CD8-positive, alpha-beta memory T cell (primary cell): Measurements from ENCODE around the gene GAD1. TPM values are rescaled to one million over a fixed set of nuclear protein-coding genes. Genes with fewer than 3 reads are reported as not detected.

Source experiments
- CTCF ChIA-PET: fragments of 350-600 bp; sonication (Branson Sonifier 250); formaldehyde crosslinking; loops from one replicate; lab custom pipeline; 2021; ENCODE audit warnings: antibody characterized with exemption; lab: Charles Lee
- POLR2A ChIA-PET: fragments of 350-600 bp; sonication (Branson Sonifier 250); formaldehyde crosslinking; loops from one replicate; lab custom pipeline; 2021; ENCODE audit warnings: antibody characterized with exemption; lab: Charles Lee
- DNase-seq, 5 donors: peaks; one replicate each; pipeline versions ENCODE4 v3.0.0 to v3.0.0-alpha.2; 2020 to 2022; ENCODE audit warnings: mixed read lengths in 1 of 5
- H3K27ac ChIP-seq: one replicate; pipeline ENCODE4 v1.7.0; 2013; ENCODE audit warnings: low read depth, mild to moderate bottlenecking, low read length, moderate library complexity
- H3K27me3 ChIP-seq: 2 replicates; pipeline ENCODE4 v1.7.0; 2013; ENCODE audit warnings: low read length, mild to moderate bottlenecking; ENCODE audit not compliant: insufficient read depth, poor library complexity, severe bottlenecking
- H3K36me3 ChIP-seq: 2 replicates; pipeline ENCODE4 v1.7.0; 2013; ENCODE audit warnings: mild to moderate bottlenecking, low read length, moderate library complexity; ENCODE audit not compliant: insufficient read depth
- H3K4me1 ChIP-seq: 2 replicates; pipeline ENCODE4 v1.7.0; 2013; ENCODE audit warnings: mild to moderate bottlenecking, low read length, moderate library complexity; ENCODE audit not compliant: insufficient read depth
- H3K4me3 ChIP-seq: 2 replicates; pipeline ENCODE4 v1.7.0; 2013; ENCODE audit warnings: mild to moderate bottlenecking, low read length
- H3K9me3 ChIP-seq: 2 replicates; pipeline ENCODE4 v1.7.0; 2013; ENCODE audit warnings: mild to moderate bottlenecking, low read length
- H3K27ac Mint-ChIP-seq, 8 donors: one replicate each; pipeline ENCODE4 v1.8.0; 2020 to 2021; ENCODE audit warnings: mixed read lengths in 8 of 8, mild to moderate bottlenecking in 6 of 8, inconsistent platforms in 3 of 8, moderate library complexity in 3 of 8
- H3K27me3 Mint-ChIP-seq, 2 donors: one replicate each; pipeline ENCODE4 v1.8.0; 2020 to 2021; ENCODE audit warnings: mixed read lengths in 2 of 2, mild to moderate bottlenecking in 1 of 2, moderate library complexity in 1 of 2
- H3K36me3 Mint-ChIP-seq, 3 donors: one replicate each; pipeline ENCODE4 v1.8.0; 2020 to 2021; ENCODE audit warnings: mixed read lengths in 3 of 3, inconsistent platforms in 1 of 3, mild to moderate bottlenecking in 1 of 3
- H3K4me1 Mint-ChIP-seq, 3 donors: one replicate each; pipeline ENCODE4 v1.8.0; 2020 to 2021; ENCODE audit warnings: mixed read lengths in 3 of 3, inconsistent platforms in 1 of 3, mild to moderate bottlenecking in 1 of 3
- H3K4me3 Mint-ChIP-seq, 7 donors: one replicate each; pipeline ENCODE4 v1.8.0; 2020 to 2021; ENCODE audit warnings: mixed read lengths in 7 of 7, mild to moderate bottlenecking in 6 of 7, moderate library complexity in 4 of 7, inconsistent platforms in 2 of 7
- H3K9me3 Mint-ChIP-seq, 5 donors: one replicate each; pipeline ENCODE4 v1.8.0; 2020 to 2022; ENCODE audit warnings: mixed read lengths in 5 of 5, mild to moderate bottlenecking in 3 of 5, moderate library complexity in 2 of 5, inconsistent platforms in 1 of 5
- polyA plus RNA-seq: library from polyadenylated mRNA; unstranded; fragments of 300-500 nt; fragmentation: Illumina TruSeq; gene quantifications from one replicate; pipeline ENCODE4 v1.2.3, GENCODE V29; 2021
- total RNA-seq, 2 experiments: library from RNA; stranded (reverse); gene quantifications; one replicate each; pipeline ENCODE4 v1.2.3, GENCODE V29; 2021

Gene GAD1
- total and polyA plus RNA-seq, 3 experiments from 2014 or later, result 0.55 to 1.0 TPM; not detected in 1

DNA sequence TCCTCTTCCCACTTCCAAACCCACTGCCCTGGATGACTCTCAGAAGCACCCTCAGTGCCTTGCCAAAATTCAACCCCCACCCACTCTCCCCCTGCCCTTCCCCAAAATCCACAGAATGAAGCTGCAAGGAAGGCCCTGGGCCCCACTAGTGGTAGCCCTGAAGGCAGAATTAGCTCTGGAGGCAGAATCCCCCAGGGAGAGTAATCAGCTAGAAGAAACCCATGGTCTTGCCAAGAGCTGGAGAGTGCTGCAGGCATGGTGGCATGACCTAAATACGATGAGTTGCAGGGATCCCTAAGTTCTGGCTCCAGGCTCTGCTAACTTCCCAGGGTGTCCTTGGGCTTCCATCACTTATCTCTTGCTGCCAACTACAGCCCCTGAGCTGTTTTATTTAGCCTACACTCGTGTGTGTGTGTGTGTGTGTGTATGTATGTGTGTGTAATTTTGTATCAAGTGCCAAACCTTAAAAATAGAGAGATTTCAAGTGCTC, 7.9 kb downstream of the GAD1 start:
- CTCF ChIA-PET, result interaction anchor here (0.9 to 1.8 kb wide), 2 partner anchors 8 to 12 kb away, joined by 3 to 7 read pairs; partner anchors contain the start of gene GAD1
- POLR2A ChIA-PET, result no interaction called here
- no peaks in the 10 kb centered on the region for H3K36me3 Mint-ChIP-seq
- peak overlapping the region in 1 of 7 donors; percentile 51 for H3K4me3 Mint-ChIP-seq
- H3K27me3 Mint-ChIP-seq, result peaks cover 70 to 78% of the 10 kb centered on the region in 2 donors
- H3K4me1 Mint-ChIP-seq, result peaks cover 29 to 41% (median 35%) of the 10 kb centered on the region in 3 donors
- Histone ChIP-seq H3K9me3 (no peaks in the 10 kb centered on the region), H3K4me1 (peaks cover 35% of the 10 kb centered on the region), H3K27me3 (peaks cover 36% of the 10 kb centered on the region), H3K27ac (no peak overlapping the region), H3K36me3 (no peaks in the 10 kb centered on the region), H3K4me3 (no peak overlapping the region)
- H3K27ac Mint-ChIP-seq, result no peak overlapping the region
- H3K9me3 Mint-ChIP-seq, result peaks cover 0 to 4% (median 0%) of the 10 kb centered on the region in 5 donors
- DNase-seq, result no peak

GRCh38 chr2:170827841-170828532, 11.3 kb downstream of the GAD1 start:
- no peak overlapping the region for H3K27ac ChIP-seq
- DNase-seq, result no peak
- peaks cover 0 to 7% (median 1%) of the 10 kb centered on the region in 3 donors for H3K4me1 Mint-ChIP-seq
- peaks cover 1% of the 10 kb centered on the region for H3K4me1 ChIP-seq
- ChIA-PET CTCF (no interaction called here), POLR2A (interaction anchor here (0.6 kb wide), 1 partner anchor 177 kb away, joined by 10 read pairs; no protein-coding TSS in a partner anchor)
- no peaks in the 10 kb centered on the region for H3K36me3 ChIP-seq
- H3K27ac Mint-ChIP-seq, result no peak overlapping the region
- no peaks in the 10 kb centered on the region for H3K9me3 Mint-ChIP-seq
- H3K27me3 Mint-ChIP-seq, result peaks cover 53 to 76% of the 10 kb centered on the region in 2 donors
- no peak overlapping the region for H3K4me3 Mint-ChIP-seq
- H3K9me3 ChIP-seq, result no peaks in the 10 kb centered on the region
- H3K27me3 ChIP-seq, result peaks cover 5% of the 10 kb centered on the region
- no peak overlapping the region for H3K4me3 ChIP-seq
- peaks cover 0 to 4% (median 0%) of the 10 kb centered on the region in 3 donors for H3K36me3 Mint-ChIP-seq

- Histone ChIP-seq H3K9me3 (no peaks in the 10 kb centered on the region), H3K27me3 (peaks cover 4% of the 10 kb centered on the region), H3K4me3 (no peak overlapping the region), H3K27ac (no peak overlapping the region), H3K36me3 (no peaks in the 10 kb centered on the region), H3K4me1 (no peaks in the 10 kb centered on the region)
- POLR2A ChIA-PET, result no interaction called here
- H3K9me3 Mint-ChIP-seq, result no peaks in the 10 kb centered on the region
- H3K36me3 Mint-ChIP-seq, result peaks cover 0 to 5% (median 0%) of the 10 kb centered on the region in 3 donors
- peaks cover 0 to 4% (median 0%) of the 10 kb centered on the region in 3 donors for H3K4me1 Mint-ChIP-seq
- DNase-seq, result no peak
- H3K27me3 Mint-ChIP-seq, result peaks cover 53 to 81% of the 10 kb centered on the region in 2 donors
- no peak overlapping the region for H3K4me3 Mint-ChIP-seq
- no peak overlapping the region for H3K27ac Mint-ChIP-seq
- CTCF ChIA-PET, result no interaction called here
Observed at GRCh38 chr2:170828533-170828916, 11.8 kb downstream of the GAD1 start.

GRCh38 chr2:170829036-170829435, 12.3 kb downstream of the GAD1 start:
- H3K27me3 Mint-ChIP-seq, result peaks cover 51 to 80% of the 10 kb centered on the region in 2 donors
- no peaks in the 10 kb centered on the region for H3K4me1 ChIP-seq
- ChIA-PET POLR2A (no interaction called here), CTCF (no interaction called here)
- no peaks in the 10 kb centered on the region for H3K36me3 ChIP-seq
- H3K4me1 Mint-ChIP-seq, result no peaks in the 10 kb centered on the region
- no peak overlapping the region for H3K27ac Mint-ChIP-seq
- H3K4me3 Mint-ChIP-seq, result no peak overlapping the region
- H3K9me3 ChIP-seq, result no peaks in the 10 kb centered on the region
- H3K27me3 ChIP-seq, result peaks cover 4% of the 10 kb centered on the region
- peaks cover 0 to 5% (median 0%) of the 10 kb centered on the region in 3 donors for H3K36me3 Mint-ChIP-seq
- DNase-seq, result no peak
- no peaks in the 10 kb centered on the region for H3K9me3 Mint-ChIP-seq
- no peak overlapping the region for H3K27ac ChIP-seq
- no peak overlapping the region for H3K4me3 ChIP-seq

- H3K36me3 Mint-ChIP-seq, result peaks cover 0 to 5% (median 0%) of the 10 kb centered on the region in 3 donors
- Histone ChIP-seq H3K4me1 (no peaks in the 10 kb centered on the region), H3K9me3 (no peaks in the 10 kb centered on the region), H3K27ac (no peak overlapping the region), H3K36me3 (no peaks in the 10 kb centered on the region), H3K4me3 (no peak overlapping the region), H3K27me3 (no peaks in the 10 kb centered on the region)
- ChIA-PET POLR2A (interaction anchor here (0.5 kb wide), 1 partner anchor 22 kb away, joined by 7 read pairs; no protein-coding TSS in a partner anchor), CTCF (no interaction called here)
- no peak overlapping the region for H3K27ac Mint-ChIP-seq
- no peaks in the 10 kb centered on the region for H3K4me1 Mint-ChIP-seq
- H3K4me3 Mint-ChIP-seq, result no peak overlapping the region
- H3K9me3 Mint-ChIP-seq, result no peaks in the 10 kb centered on the region
- peaks cover 40 to 74% of the 10 kb centered on the region in 2 donors for H3K27me3 Mint-ChIP-seq
- DNase-seq, result no peak
Observed at GRCh38 chr2:170830166-170830565, 13.5 kb downstream of the GAD1 start.

GRCh38 chr2:170831115-170831514, 14.4 kb downstream of the GAD1 start:
- Histone ChIP-seq H3K4me3 (no peak overlapping the region), H3K36me3 (no peaks in the 10 kb centered on the region), H3K27me3 (peaks cover under 1% of the 10 kb centered on the region), H3K27ac (no peak overlapping the region), H3K4me1 (no peaks in the 10 kb centered on the region), H3K9me3 (no peaks in the 10 kb centered on the region)
- ChIA-PET CTCF (no interaction called here), POLR2A (no interaction called here)
- Mint-ChIP-seq H3K27ac (peak overlapping the region in 1 of 8 donors; percentile 47), H3K36me3 (peaks cover 0 to 5% (median 0%) of the 10 kb centered on the region in 3 donors), H3K4me1 (no peaks in the 10 kb centered on the region), H3K27me3 (peaks cover 33 to 73% of the 10 kb centered on the region in 2 donors), H3K4me3 (no peak overlapping the region), H3K9me3 (no peaks in the 10 kb centered on the region)
- no peak for DNase-seq

DNA sequence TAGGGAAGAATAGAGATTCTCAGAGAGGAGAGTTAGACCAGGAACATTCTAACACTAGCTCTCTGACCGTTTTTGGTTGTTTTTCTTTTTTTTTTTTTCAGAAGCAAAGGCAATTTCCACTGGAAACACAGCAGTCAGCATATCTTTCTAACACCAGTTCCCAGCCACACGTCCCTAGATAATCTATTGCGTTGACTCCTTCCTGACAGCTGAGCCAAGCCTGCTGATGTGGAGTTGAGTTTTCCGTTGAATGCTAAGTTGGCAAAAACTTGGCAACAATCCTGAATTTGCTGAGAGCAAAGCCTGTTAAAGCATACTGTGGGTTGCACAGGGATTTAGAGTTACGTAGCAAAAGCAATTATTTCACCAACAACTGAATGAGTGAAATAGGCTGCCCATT, 19.3 kb downstream of the GAD1 start:
- Mint-ChIP-seq H3K27me3 (peaks cover 11 to 49% of the 10 kb centered on the region in 2 donors), H3K4me3 (no peak overlapping the region), H3K9me3 (no peaks in the 10 kb centered on the region), H3K4me1 (no peaks in the 10 kb centered on the region), H3K36me3 (peaks cover 0 to 13% (median 0%) of the 10 kb centered on the region in 3 donors), H3K27ac (no peak overlapping the region)
- CTCF ChIA-PET, result no interaction called here
- peaks cover 6% of the 10 kb centered on the region for H3K27me3 ChIP-seq
- no peaks in the 10 kb centered on the region for H3K9me3 ChIP-seq
- no peaks in the 10 kb centered on the region for H3K36me3 ChIP-seq
- no peak for DNase-seq
- H3K27ac ChIP-seq, result no peak overlapping the region
- POLR2A ChIA-PET, result no interaction called here
- H3K4me3 ChIP-seq, result no peak overlapping the region
- H3K4me1 ChIP-seq, result no peaks in the 10 kb centered on the region

- H3K9me3 Mint-ChIP-seq, result no peaks in the 10 kb centered on the region
- H3K27ac Mint-ChIP-seq, result no peak overlapping the region
- H3K36me3 ChIP-seq, result no peaks in the 10 kb centered on the region
- ChIA-PET CTCF (interaction anchor here (1.0 kb wide), 1 partner anchor 28 kb away, joined by 4 read pairs; no protein-coding TSS in a partner anchor), POLR2A (no interaction called here)
- peaks cover 0 to 9% (median 0%) of the 10 kb centered on the region in 3 donors for H3K36me3 Mint-ChIP-seq
- H3K27me3 ChIP-seq, result peaks cover 6% of the 10 kb centered on the region
- H3K4me1 ChIP-seq, result peaks cover 12% of the 10 kb centered on the region
- no peak overlapping the region for H3K4me3 Mint-ChIP-seq
- H3K27me3 Mint-ChIP-seq, result peaks cover 3 to 30% of the 10 kb centered on the region in 2 donors
- no peak for DNase-seq
- no peaks in the 10 kb centered on the region for H3K9me3 ChIP-seq
- no peak overlapping the region for H3K27ac ChIP-seq
- H3K4me3 ChIP-seq, result no peak overlapping the region
- H3K4me1 Mint-ChIP-seq, result peaks cover 15 to 16% (median 16%) of the 10 kb centered on the region in 3 donors
Observed at GRCh38 chr2:170840717-170841210, 24.1 kb downstream of the GAD1 start.
